Esophagus muscularis mucosa (tissue), 4 donors: ENCODE measurements around the gene OPTC. TPM values are rescaled to one million over a fixed set of nuclear protein-coding genes. Genes with fewer than 3 reads are reported as not detected.
A peak's percentile ranks its signal among the peaks of the same experiment; 100 is the strongest.

Experiments used
- DNase-seq: peaks from one replicate; pipeline ENCODE4 v3.0.0-alpha.2; 2017; ENCODE audit errors: extremely low spot score
- H3K27ac ChIP-seq, 4 donors: fragments of 200-600 bp; sonication (generic); replicated peaks in 1 of 4; 1 replicate in 3 of 4; 2 replicates in 1 of 4; pipeline ENCODE4 v1.5.1; 2016 to 2019; ENCODE audit warnings: mild to moderate bottlenecking in 1 of 4
- H3K27me3 ChIP-seq, 4 donors: fragments of 200-600 bp; sonication (generic); one replicate each; pipeline versions ENCODE4 v1.5.1 to v1.6.0; 2016 to 2019
- H3K36me3 ChIP-seq, 4 donors: fragments of 200-600 bp; sonication (generic); one replicate each; pipeline ENCODE4 v1.5.1; 2016 to 2019
- H3K4me1 ChIP-seq, 4 donors: fragments of 200-600 bp; sonication (generic); one replicate each; pipeline ENCODE4 v1.5.1; 2016 to 2019
- H3K4me3 ChIP-seq, 4 donors: fragments of 200-600 bp; sonication (generic); 1 replicate in 2 of 4; 2 replicates in 2 of 4; pipeline ENCODE4 v1.5.1; 2016 to 2019; ENCODE audit warnings: mild to moderate bottlenecking in 4 of 4, moderate library complexity in 1 of 4
- H3K9me3 ChIP-seq, 4 donors: fragments of 200-600 bp; sonication (generic); 1 replicate in 3 of 4; 2 replicates in 1 of 4; pipeline ENCODE4 v1.5.1; 2016 to 2019
- CTCF ChIP-seq, 3 experiments: fragments of 200-600 bp in 2 of 3; fragments of 450-650 bp in 1 of 3; sonication (generic) in 2 of 3; IDR thresholded peaks; one replicate each; pipeline ENCODE4 v1.5.1; 2017 to 2019; ENCODE audit warnings: antibody characterized with exemption in 3 of 3, mild to moderate bottlenecking in 2 of 3, moderate library complexity in 1 of 3
- EP300 ChIP-seq: sonication (generic); formaldehyde crosslinking; IDR thresholded peaks from one replicate; pipeline ENCODE4 v1.6.1; 2017; ENCODE audit warnings: antibody characterized with exemption
- POLR2A ChIP-seq: fragments of 450-650 bp; IDR thresholded peaks from one replicate; pipeline ENCODE4 v1.6.1; 2017; ENCODE audit warnings: antibody characterized with exemption, moderate library complexity, mild to moderate bottlenecking, low read depth
- POLR2AphosphoS5 ChIP-seq, 2 donors: sonication (generic); formaldehyde crosslinking; IDR thresholded peaks; one replicate each; pipeline ENCODE4 v1.6.1; 2017; ENCODE audit warnings: antibody characterized with exemption in 2 of 2
- WGBS: methylation state at CpG from one replicate; pipeline ENCODE4 v1.1.5; 2018; 5-methylcytosine and 5-hydroxymethylcytosine counted together
- intact Hi-C: fragments of 100-400 bp; cut with DNase I; formaldehyde crosslinking; loops from one replicate; pipeline ENCODE4 v1.15.1; 2023
- total RNA-seq, 4 donors: library from RNA; depleted of rRNA; stranded (reverse); fragments of >200 nt; gene quantifications; one replicate each; pipeline versions ENCODE4 v1.1.0 to v1.2.1, GENCODE V29; 2016

OPTC gene
- total RNA-seq, 4 donors from 2014 or later: not detected

GRCh38 chr1:203478231-203478630, 15.7 kb upstream of the OPTC start:
- Histone ChIP-seq H3K9me3 (no peaks in the 10 kb centered on the region), H3K36me3 (peaks cover 0 to 5% (median 4%) of the 10 kb centered on the region in 4 donors), H3K4me1 (peaks cover 24 to 83% (median 79%) of the 10 kb centered on the region in 4 donors), H3K4me3 (peak overlapping the region; percentile 51 to 69 (median 65)), H3K27ac (peak overlapping the region; percentile 88 to 94 (median 92)), H3K27me3 (no peaks in the 10 kb centered on the region)
- TF ChIP-seq POLR2A: no peak
- no peak for TF ChIP-seq EP300
- peak in 1 of 3 experiments; percentile 2 for TF ChIP-seq CTCF (IDR thresholded peaks at IDR 0.05)
- TF ChIP-seq POLR2AphosphoS5 (IDR thresholded peaks at IDR 0.05): no peak
- no peak for DNase-seq
- 17% methylated on average over 3 of the region's 3 CpGs for WGBS
- intact Hi-C loops: no loop called here

GRCh38 chr1:203478986-203479385, 15.0 kb upstream of the OPTC start:
- Histone ChIP-seq H3K9me3 (no peaks in the 10 kb centered on the region), H3K4me3 (peak overlapping the region; percentile 51 to 69 (median 65)), H3K27ac (peak overlapping the region; percentile 88 to 94 (median 92)), H3K36me3 (peaks cover 0 to 13% (median 12%) of the 10 kb centered on the region in 4 donors), H3K27me3 (no peaks in the 10 kb centered on the region), H3K4me1 (peaks cover 24 to 84% (median 83%) of the 10 kb centered on the region in 4 donors)
- 72% methylated on average over 5 of the region's 5 CpGs for WGBS
- intact Hi-C loops: no loop called here
- no peak for DNase-seq
- no peak for TF ChIP-seq CTCF (IDR thresholded peaks at IDR 0.05)
- TF ChIP-seq POLR2AphosphoS5 (IDR thresholded peaks at IDR 0.05): no peak
- TF ChIP-seq POLR2A: no peak
- TF ChIP-seq EP300: no peak

- no peak for TF ChIP-seq POLR2A
- TF ChIP-seq CTCF (IDR thresholded peaks at IDR 0.05): no peak
- TF ChIP-seq POLR2AphosphoS5 (IDR thresholded peaks at IDR 0.05): no peak
- no peak for TF ChIP-seq EP300
- intact Hi-C loops: loop anchor here (10.0 kb wide), 2 partner anchors 75 to 105 kb away; no protein-coding TSS in a partner anchor
- Histone ChIP-seq H3K9me3 (no peaks in the 10 kb centered on the region), H3K36me3 (peaks cover 0 to 20% (median 18%) of the 10 kb centered on the region in 4 donors), H3K27ac (peak overlapping the region; percentile 88 to 94 (median 92)), H3K27me3 (no peaks in the 10 kb centered on the region), H3K4me3 (peak overlapping the region; percentile 51 to 69 (median 65)), H3K4me1 (peaks cover 23 to 85% (median 83%) of the 10 kb centered on the region in 4 donors)
- no peak for DNase-seq
- 46% methylated on average over 2 of the region's 2 CpGs for WGBS
Observed at GRCh38 chr1:203479646-203480045, 14.3 kb upstream of the OPTC start.

DNA sequence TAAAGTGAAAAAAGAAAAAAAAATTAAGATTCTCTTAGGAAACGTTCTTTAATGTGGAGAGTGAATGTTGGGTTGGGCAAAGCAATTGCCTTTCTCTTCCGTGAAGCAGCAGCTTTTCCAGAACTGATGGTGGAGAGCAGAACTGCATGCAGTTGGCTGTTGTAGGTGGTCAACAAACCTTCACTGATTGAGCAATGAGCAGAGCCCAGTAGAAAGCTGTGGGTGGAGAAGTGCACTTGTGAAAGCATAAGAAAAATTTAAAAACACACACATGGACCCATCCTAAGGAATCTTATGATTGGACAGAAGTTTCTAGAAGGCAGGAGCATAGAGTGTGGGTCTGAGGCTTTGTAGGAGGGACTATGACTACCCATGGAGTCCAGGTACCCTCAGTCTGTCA, 13.9 kb upstream of the OPTC start:
- Histone ChIP-seq H3K9me3 (no peaks in the 10 kb centered on the region), H3K27ac (peak overlapping the region; percentile 88 to 94 (median 92)), H3K27me3 (no peaks in the 10 kb centered on the region), H3K4me1 (peaks cover 22 to 85% (median 83%) of the 10 kb centered on the region in 4 donors), H3K36me3 (peaks cover 0 to 24% (median 20%) of the 10 kb centered on the region in 4 donors), H3K4me3 (peak overlapping the region; percentile 51 to 69 (median 65))
- 33% methylated on average over 2 of the region's 2 CpGs for WGBS
- no peak for TF ChIP-seq EP300
- TF ChIP-seq POLR2AphosphoS5 (IDR thresholded peaks at IDR 0.05): peak; percentile 45 to 71
- peak in 1 of 3 experiments; percentile 44 for TF ChIP-seq CTCF (IDR thresholded peaks at IDR 0.05)
- intact Hi-C loops: loop anchor here (10.0 kb wide), 2 partner anchors 75 to 105 kb away; no protein-coding TSS in a partner anchor
- no peak for DNase-seq
